Peyer's patch (tissue), 4 donors: ENCODE measurements around the gene ALDH1L2. TPM values are rescaled to one million over a fixed set of nuclear protein-coding genes. Genes with fewer than 3 reads are reported as not detected.
A peak's percentile ranks its signal among the peaks of the same experiment; 100 is the strongest.

Source experiments
- DNase-seq, 3 donors: peaks; one replicate each; pipeline ENCODE4 v3.0.0-alpha.2; 2017 to 2019
- H3K27ac ChIP-seq, 4 donors: fragments of 200-600 bp; sonication (generic); one replicate each; pipeline ENCODE4 v1.5.1; 2016 to 2019
- H3K27me3 ChIP-seq, 2 donors: fragments of 200-600 bp; sonication (generic); one replicate each; pipeline ENCODE4 v1.5.1; 2019
- H3K36me3 ChIP-seq, 3 donors: fragments of 200-600 bp; sonication (generic); one replicate each; pipeline ENCODE4 v1.5.1; 2016 to 2019
- H3K4me1 ChIP-seq, 4 donors: fragments of 200-600 bp; sonication (generic); one replicate each; pipeline ENCODE4 v1.5.1; 2016 to 2019
- H3K4me3 ChIP-seq, 4 donors: fragments of 200-600 bp; sonication (generic); 1 replicate in 3 of 4; 2 replicates in 1 of 4; pipeline ENCODE4 v1.5.1; 2016 to 2019; ENCODE audit warnings: mild to moderate bottlenecking in 1 of 4
- H3K9me3 ChIP-seq, 4 donors: fragments of 200-600 bp; sonication (generic); one replicate each; pipeline ENCODE4 v1.5.1; 2016 to 2019; ENCODE audit warnings: mild to moderate bottlenecking in 1 of 4
- CTCF ChIP-seq, 6 experiments: fragments of 450-650 bp in 4 of 6; fragments of 200-600 bp in 2 of 6; sonication (generic) in 1 of 6; IDR thresholded peaks; one replicate each; pipeline ENCODE4 v1.5.1; 2017 to 2019; ENCODE audit warnings: antibody characterized with exemption in 6 of 6, mild to moderate bottlenecking in 3 of 6, moderate library complexity in 1 of 6
- POLR2A ChIP-seq, 2 donors: fragments of 450-650 bp; IDR thresholded peaks; one replicate each; pipeline ENCODE4 v1.5.1; 2017; ENCODE audit warnings: antibody characterized with exemption in 2 of 2, mild to moderate bottlenecking in 2 of 2, moderate library complexity in 2 of 2
- total RNA-seq, 4 donors: library from RNA; depleted of rRNA; stranded (reverse); fragments of >200 nt; gene quantifications; one replicate each; pipeline ENCODE4 v1.1.0, GENCODE V29; 2016

ALDH1L2 gene
- total RNA-seq, 4 donors from 2014 or later, result 0.70 to 5.8 (median 4.0) TPM

GRCh38 chr12:105060715-105061378 is 23.4 kb downstream of the ALDH1L2 start:
- no peak for DNase-seq
- no peaks in the 10 kb centered on the region for H3K27me3 ChIP-seq
- no peak overlapping the region for H3K27ac ChIP-seq
- H3K4me1 ChIP-seq, result no peaks in the 10 kb centered on the region
- H3K9me3 ChIP-seq, result no peaks in the 10 kb centered on the region
- no peaks in the 10 kb centered on the region for H3K36me3 ChIP-seq
- H3K4me3 ChIP-seq, result no peak overlapping the region
- TF ChIP-seq CTCF (IDR thresholded peaks at IDR 0.05), result no peak

GRCh38 chr12:105057174-105057573 is 27.1 kb downstream of the ALDH1L2 start:
- H3K27ac ChIP-seq, result no peak overlapping the region
- H3K4me3 ChIP-seq, result no peak overlapping the region
- TF ChIP-seq POLR2A (IDR thresholded peaks at IDR 0.05), result no peak
- TF ChIP-seq CTCF (IDR thresholded peaks at IDR 0.05), result no peak
- DNase-seq, result no peak
- no peaks in the 10 kb centered on the region for H3K4me1 ChIP-seq
- no peaks in the 10 kb centered on the region for H3K36me3 ChIP-seq
- no peaks in the 10 kb centered on the region for H3K9me3 ChIP-seq
- no peaks in the 10 kb centered on the region for H3K27me3 ChIP-seq

- Histone ChIP-seq H3K4me3 (no peak overlapping the region), H3K36me3 (no peaks in the 10 kb centered on the region), H3K27ac (no peak overlapping the region), H3K4me1 (no peaks in the 10 kb centered on the region), H3K9me3 (no peaks in the 10 kb centered on the region), H3K27me3 (no peaks in the 10 kb centered on the region)
- TF ChIP-seq CTCF (IDR thresholded peaks at IDR 0.05) (peak; percentile 84 to 95 (median 94)), POLR2A (IDR thresholded peaks at IDR 0.05) (no peak)
- DNase-seq, result peak; percentile 58 to 94 (median 79)
These were observed 31.1 kb downstream of the ALDH1L2 start for GRCh38 chr12:105053116-105053572.

- H3K36me3 ChIP-seq, result no peaks in the 10 kb centered on the region
- DNase-seq, result no peak
- H3K4me1 ChIP-seq, result no peaks in the 10 kb centered on the region
- no peaks in the 10 kb centered on the region for H3K9me3 ChIP-seq
- H3K4me3 ChIP-seq, result no peak overlapping the region
- H3K27me3 ChIP-seq, result no peaks in the 10 kb centered on the region
- TF ChIP-seq CTCF (IDR thresholded peaks at IDR 0.05) (no peak), POLR2A (IDR thresholded peaks at IDR 0.05) (no peak)
- H3K27ac ChIP-seq, result no peak overlapping the region
These were observed 32.3 kb downstream of the ALDH1L2 start for GRCh38 chr12:105051981-105052380.

GRCh38 chr12:105048315-105048714 is 35.9 kb downstream of the ALDH1L2 start:
- TF ChIP-seq POLR2A (IDR thresholded peaks at IDR 0.05) (no peak), CTCF (IDR thresholded peaks at IDR 0.05) (no peak)

More at GRCh38 chr12:105048315-105048714, 35.9 kb downstream of the ALDH1L2 start:
- Histone ChIP-seq H3K4me3 (no peak overlapping the region), H3K36me3 (no peaks in the 10 kb centered on the region), H3K27me3 (no peaks in the 10 kb centered on the region), H3K27ac (no peak overlapping the region), H3K9me3 (no peaks in the 10 kb centered on the region), H3K4me1 (no peaks in the 10 kb centered on the region)
- DNase-seq, result no peak
